GM18907 (cell line): ENCODE results near the gene ARFGAP3.
"Not testable (repeated sequence)": the region's sequence is repeated elsewhere in the genome, so short reads cannot be mapped to it uniquely, and the experiment has no call there.

Source experiments
- ATAC-seq: cut with Tn5 transposase; IDR thresholded peaks from one replicate; pipeline ENCODE4 v1.9.1; 2021; ENCODE audit warnings: mild to moderate bottlenecking, moderate library complexity; ENCODE audit not compliant: unreplicated experiment

ARFGAP3 gene

GRCh38 chr22:42770941-42771647 lies 86.0 kb downstream of the ARFGAP3 start:
- no peak for ATAC-seq

GRCh38 chr22:42770448-42770726 lies 86.7 kb downstream of the ARFGAP3 start:
- ATAC-seq: no peak

GRCh38 chr22:42769574-42770447 lies 87.3 kb downstream of the ARFGAP3 start:
- peak; percentile 72 for ATAC-seq

- no peak for ATAC-seq
Observed at GRCh38 chr22:42769238-42769573, 87.9 kb downstream of the ARFGAP3 start.

- ATAC-seq: no peak
Observed at GRCh38 chr22:42768385-42769035, 88.6 kb downstream of the ARFGAP3 start.

GRCh38 chr22:42766860-42767259 lies 90.2 kb downstream of the ARFGAP3 start:
- no peak for ATAC-seq

- ATAC-seq: no peak
Observed at GRCh38 chr22:42764895-42765363, 92.1 kb downstream of the ARFGAP3 start.

- no peak for ATAC-seq
Observed at GRCh38 chr22:42763965-42764480, 93.0 kb downstream of the ARFGAP3 start.

GRCh38 chr22:42760806-42761565 lies 96.1 kb downstream of the ARFGAP3 start:
- ATAC-seq: no peak

- no peak for ATAC-seq
Observed at GRCh38 chr22:42758931-42759629, 98.0 kb downstream of the ARFGAP3 start.

GRCh38 chr22:42755553-42755952 lies 101.5 kb downstream of the ARFGAP3 start:
- not testable (repeated sequence) for ATAC-seq

GRCh38 chr22:42755121-42755520 lies 102.0 kb downstream of the ARFGAP3 start:
- ATAC-seq: not testable (repeated sequence)

- ATAC-seq: no peak
Observed at GRCh38 chr22:42754658-42755057, 102.4 kb downstream of the ARFGAP3 start.

GRCh38 chr22:42752912-42753311 lies 104.2 kb downstream of the ARFGAP3 start:
- ATAC-seq: peak; percentile 59

- ATAC-seq: peak; percentile 8
Observed at GRCh38 chr22:42752230-42752746, 104.8 kb downstream of the ARFGAP3 start.

GRCh38 chr22:42750421-42750820 lies 106.7 kb downstream of the ARFGAP3 start:
- not testable (repeated sequence) for ATAC-seq

GRCh38 chr22:42747701-42748513 lies 109.2 kb downstream of the ARFGAP3 start:
- ATAC-seq: no peak
